ENCODE measurements around the gene ALOXE3. TPM values are rescaled to one million over a fixed set of nuclear protein-coding genes. Genes with fewer than 3 reads are reported as not detected.

The ALOXE3 gene
- total RNA-seq, 1 experiment from 2014 or later, result 0.13 TPM

DNA sequence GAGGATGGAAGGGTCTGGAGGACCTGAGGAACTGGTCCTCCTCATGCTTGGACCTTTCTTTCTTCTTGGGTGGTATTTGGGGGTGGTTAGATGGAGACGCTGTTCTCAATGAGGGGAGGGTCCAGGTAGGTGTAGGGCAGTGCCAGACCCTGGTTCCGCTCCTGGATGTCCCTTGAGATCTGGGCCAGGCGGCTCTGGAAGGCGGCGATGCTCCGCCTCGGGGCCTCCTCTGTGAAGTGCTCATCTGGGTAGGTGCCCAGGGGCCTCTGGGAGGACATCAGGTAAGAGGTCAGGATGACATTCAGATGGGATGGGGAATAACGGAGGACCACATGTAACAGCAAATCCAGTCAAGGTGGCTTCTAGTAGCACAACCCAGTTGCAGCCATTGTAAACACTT lies 21.8 kb downstream of the ALOXE3 start:
- no peak overlapping the region for H2BK15ac ChIP-seq (ENCODE audit: low read depth, low read length)
- no peaks in the 10 kb centered on the region for H3K79me1 ChIP-seq (ENCODE audit: insufficient read depth, low read depth, low read length, poor library complexity, severe bottlenecking)
- H3K56ac ChIP-seq (ENCODE audit: insufficient read length, low read depth, low read length), result no peak overlapping the region
- no peak overlapping the region for H2BK120ac ChIP-seq (ENCODE audit: low read depth, low read length, poor library complexity, severe bottlenecking)
- H3K23ac ChIP-seq (ENCODE audit: insufficient read length, low read depth, low read length), result no peak overlapping the region
- H2AFZ ChIP-seq (ENCODE audit: low read length), result no peak overlapping the region
- no peak overlapping the region for H2BK5ac ChIP-seq (ENCODE audit: insufficient read length, low read length)
- no peak overlapping the region for H4K91ac ChIP-seq (ENCODE audit: insufficient read length, low read depth, low read length)
- no peak overlapping the region for H3K18ac ChIP-seq (ENCODE audit: insufficient read length, low read depth, low read length)
- H3K23me2 ChIP-seq (ENCODE audit: insufficient read length, low read depth, low read length, poor library complexity, severe bottlenecking), result no peaks in the 10 kb centered on the region
- H3K79me2 ChIP-seq (ENCODE audit: insufficient read depth, low read length), result no peaks in the 10 kb centered on the region
- H3K9ac ChIP-seq (ENCODE audit: extremely low read depth, insufficient read length, low read length), result no peak overlapping the region
- Mint-ChIP-seq H3K27me3 (ENCODE audit: low read depth) (peaks cover 36% of the 10 kb centered on the region), H3K4me3 (no peak overlapping the region; a peak in 1 of 5 replicates), H3K9me3 (no peaks in the 10 kb centered on the region; a peak in 1 of 5 replicates), H3K36me3 (ENCODE audit: insufficient read depth in 1 of 3, low read depth in 3 of 3) (no peaks in the 10 kb centered on the region), H3K27ac (no peak overlapping the region; a peak in 1 of 7 replicates), H3K4me1 (peaks cover 0 to 4% of the 10 kb centered on the region in 2 experiments; a peak in 2 of 4 replicates)
- H4K5ac ChIP-seq (ENCODE audit: insufficient read length, low read depth, low read length), result no peak overlapping the region
- H3K4me1 ChIP-seq (ENCODE audit: insufficient read depth, low read length), result no peaks in the 10 kb centered on the region; the same call in 1 of the 2 replicates
- H3K27ac ChIP-seq (ENCODE audit: insufficient read length, low read depth, low read length), result no peak overlapping the region
- H3T11ph ChIP-seq (ENCODE audit: low read length), result no peak overlapping the region
- no peak overlapping the region for H3K4me2 ChIP-seq (ENCODE audit: insufficient read depth, insufficient read length, low read length)
- WGBS (ENCODE audit: extremely low coverage, insufficient read length, low lambda C conversion rate), result no CpG with 5 or more reads among the region's 8 CpGs
- H3K4ac ChIP-seq (ENCODE audit: low read depth, low read length), result no peak overlapping the region
- DNase-seq, result no peak
- H3K9me3 ChIP-seq (ENCODE audit: control insufficient read depth, low read depth, low read length), result no peaks in the 10 kb centered on the region
- H3K14ac ChIP-seq (ENCODE audit: insufficient read depth, low read length), result no peak overlapping the region
- H3K27me3 ChIP-seq (ENCODE audit: insufficient read depth, low read length), result no peaks in the 10 kb centered on the region
- no peaks in the 10 kb centered on the region for H4K20me1 ChIP-seq (ENCODE audit: control insufficient read depth, insufficient read depth, insufficient read length)
- H2BK20ac ChIP-seq (ENCODE audit: low read depth, low read length, poor library complexity, severe bottlenecking), result no peak overlapping the region
- no peak overlapping the region for H2AK5ac ChIP-seq (ENCODE audit: insufficient read length, low read length)
- no peak overlapping the region for H2BK12ac ChIP-seq (ENCODE audit: insufficient read length, low read depth, low read length)
- no peak overlapping the region for H4K8ac ChIP-seq (replicated peaks; ENCODE audit: insufficient read length, low read depth, low read length)
- TF ChIP-seq, protein P1, sequence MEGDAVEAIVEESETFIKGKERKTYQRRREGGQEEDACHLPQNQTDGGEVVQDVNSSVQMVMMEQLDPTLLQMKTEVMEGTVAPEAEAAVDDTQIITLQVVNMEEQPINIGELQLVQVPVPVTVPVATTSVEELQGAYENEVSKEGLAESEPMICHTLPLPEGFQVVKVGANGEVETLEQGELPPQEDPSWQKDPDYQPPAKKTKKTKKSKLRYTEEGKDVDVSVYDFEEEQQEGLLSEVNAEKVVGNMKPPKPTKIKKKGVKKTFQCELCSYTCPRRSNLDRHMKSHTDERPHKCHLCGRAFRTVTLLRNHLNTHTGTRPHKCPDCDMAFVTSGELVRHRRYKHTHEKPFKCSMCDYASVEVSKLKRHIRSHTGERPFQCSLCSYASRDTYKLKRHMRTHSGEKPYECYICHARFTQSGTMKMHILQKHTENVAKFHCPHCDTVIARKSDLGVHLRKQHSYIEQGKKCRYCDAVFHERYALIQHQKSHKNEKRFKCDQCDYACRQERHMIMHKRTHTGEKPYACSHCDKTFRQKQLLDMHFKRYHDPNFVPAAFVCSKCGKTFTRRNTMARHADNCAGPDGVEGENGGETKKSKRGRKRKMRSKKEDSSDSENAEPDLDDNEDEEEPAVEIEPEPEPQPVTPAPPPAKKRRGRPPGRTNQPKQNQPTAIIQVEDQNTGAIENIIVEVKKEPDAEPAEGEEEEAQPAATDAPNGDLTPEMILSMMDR (conservative IDR thresholded peaks at IDR 0.05), result no peak

Measured in H9 (cell line).